ENCODE results near the gene RDH13. TPM values are rescaled to one million over a fixed set of nuclear protein-coding genes. Genes with fewer than 3 reads are reported as not detected.

Gene RDH13
- total and polyA plus RNA-seq, 10 of the 15 experiments (the other 5 are each of a cell fraction or from before 2014, with no cell fraction given) = 1.3 to 11.6 (median 8.9) TPM

GRCh38 chr19:55103190-55103589, 40.2 kb upstream of the RDH13 start:
- no peak overlapping the region for H3K4me3 ChIP-seq
- 100% methylated on average over 9 of the region's 9 CpGs for WGBS (ENCODE audit: insufficient coverage, insufficient replicate concordance, low lambda C conversion rate, missing lambda C conversion rate)
- H3K9me3 ChIP-seq (replicated peaks; ENCODE audit: control insufficient read depth, insufficient read depth, low read length) = no peaks in the 10 kb centered on the region; the same call in 2 of the 3 replicates
- DNase-seq (ENCODE audit: low read depth, low spot score) = no peak
- ChIA-PET CTCF (interaction anchor here (1.3 kb wide), 1 partner anchor 15 kb away, joined by 3 read pairs; no protein-coding TSS in a partner anchor), RAD21 (ENCODE audit: unreplicated experiment) (no interaction called here), SMC1A (ENCODE audit: uncharacterized antibody, unreplicated experiment) (no interaction called here), POLR2A (no interaction called here)
- in situ Hi-C loops (cut with MboI) (no loop called here), intact Hi-C loops (cut with micrococcal nuclease; ENCODE audit: unreplicated experiment) (no loop called here)
- no peaks in the 10 kb centered on the region for H3K27me3 ChIP-seq (replicated peaks in 1 of 2; ENCODE audit: control insufficient read depth in 2 of 2, insufficient read depth in 2 of 2, low read length in 1 of 2)
- H3K4me1 ChIP-seq (ENCODE audit: control insufficient read depth, insufficient read depth, low read length) = no peaks in the 10 kb centered on the region
- no peaks in the 10 kb centered on the region for H4K20me1 ChIP-seq (ENCODE audit: control insufficient read depth, insufficient read depth)
- peaks cover 0 to 6% of the 10 kb centered on the region in 2 experiments; a peak in 1 of 4 replicates for H3K36me3 ChIP-seq (ENCODE audit: control insufficient read depth in 2 of 2, insufficient read depth in 2 of 2, low read length in 1 of 2)
- TF ChIP-seq NR2F1 (conservative IDR thresholded peaks at IDR 0.05) (no peak), PML (IDR thresholded peaks at IDR 0.05; ENCODE audit: low read length) (no peak), RAD21 (IDR thresholded peaks at IDR 0.05; ENCODE audit: insufficient read depth, low read depth, low read length) (no peak)
- no TSS peak for BruUV-seq (replicated peaks)
- no peak overlapping the region for H2AFZ ChIP-seq (ENCODE audit: control insufficient read depth, low read depth, low read length)
- no peak overlapping the region for H3K4me2 ChIP-seq (ENCODE audit: control insufficient read depth, insufficient read depth)
- H3K9ac ChIP-seq (ENCODE audit: control insufficient read depth, insufficient read depth, low read length) = no peak overlapping the region
- no peak for ATAC-seq
- no peaks in the 10 kb centered on the region for H3K79me2 ChIP-seq (ENCODE audit: control insufficient read depth, insufficient read depth, low read length)
- no peak overlapping the region for H3K27ac ChIP-seq (ENCODE audit: control insufficient read depth, insufficient read depth)
- no peak for FAIRE-seq

DNA sequence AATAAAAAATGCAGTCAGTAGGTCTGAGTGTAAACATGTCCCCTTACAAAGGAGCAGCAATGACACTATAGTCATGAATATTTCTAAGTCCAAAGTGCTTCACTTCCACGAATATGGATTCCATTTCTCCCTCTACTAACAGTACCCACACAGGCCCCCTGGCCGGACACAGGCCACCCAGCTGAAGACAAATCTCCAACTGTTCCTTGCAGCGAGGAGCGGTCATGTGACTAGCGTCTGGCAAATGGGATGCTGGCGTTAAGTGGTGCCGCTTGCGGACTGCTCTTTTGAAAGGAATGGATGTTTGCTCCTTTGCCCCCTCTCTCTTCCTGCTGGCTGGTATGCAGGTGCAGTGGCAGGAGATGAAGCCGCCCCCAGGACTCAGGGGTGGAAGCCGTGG, 38.3 kb upstream of the RDH13 start:
- Histone ChIP-seq H3K4me2 (ENCODE audit: control insufficient read depth, insufficient read depth) (no peak overlapping the region), H3K9me3 (replicated peaks; ENCODE audit: control insufficient read depth, insufficient read depth, low read length) (no peaks in the 10 kb centered on the region; the same call in 2 of the 3 replicates), H3K9ac (ENCODE audit: control insufficient read depth, insufficient read depth, low read length) (no peak overlapping the region), H3K4me3 (no peak overlapping the region), H2AFZ (ENCODE audit: control insufficient read depth, low read depth, low read length) (no peak overlapping the region), H3K79me2 (ENCODE audit: control insufficient read depth, insufficient read depth, low read length) (no peaks in the 10 kb centered on the region), H3K27me3 (replicated peaks in 1 of 2; ENCODE audit: control insufficient read depth in 2 of 2, insufficient read depth in 2 of 2, low read length in 1 of 2) (no peaks in the 10 kb centered on the region), H4K20me1 (ENCODE audit: control insufficient read depth, insufficient read depth) (no peaks in the 10 kb centered on the region), H3K4me1 (ENCODE audit: control insufficient read depth, insufficient read depth, low read length) (no peaks in the 10 kb centered on the region), H3K36me3 (ENCODE audit: control insufficient read depth in 2 of 2, insufficient read depth in 2 of 2, low read length in 1 of 2) (peaks cover 0 to 6% of the 10 kb centered on the region in 2 experiments; a peak in 1 of 4 replicates), H3K27ac (ENCODE audit: control insufficient read depth, insufficient read depth) (no peak overlapping the region)
- in situ Hi-C loops (cut with MboI) (no loop called here), intact Hi-C loops (cut with micrococcal nuclease; ENCODE audit: unreplicated experiment) (no loop called here)
- POLR2A ChIA-PET = no interaction called here
- SMC1A ChIA-PET (ENCODE audit: uncharacterized antibody, unreplicated experiment) = no interaction called here
- 87% methylated on average over 10 of the region's 10 CpGs for WGBS (ENCODE audit: insufficient coverage, insufficient replicate concordance, low lambda C conversion rate, missing lambda C conversion rate)
- RAD21 ChIA-PET (ENCODE audit: unreplicated experiment) = no interaction called here
- BruUV-seq (replicated peaks) = no TSS peak
- ATAC-seq = no peak
- no peak for DNase-seq (ENCODE audit: low read depth, low spot score)
- CTCF ChIA-PET = interaction anchor here (1.0 kb wide), 1 partner anchor 13 kb away, joined by 3 read pairs; no protein-coding TSS in a partner anchor
- no peak for FAIRE-seq
- TF ChIP-seq SREBF2 (IDR thresholded peaks at IDR 0.05; ENCODE audit: low read length) (no peak), SMAD5 (IDR thresholded peaks at IDR 0.05; ENCODE audit: low read depth) (no peak), RAD51 (IDR thresholded peaks at IDR 0.05) (no peak), SIN3A (IDR thresholded peaks at IDR 0.05; ENCODE audit: low read depth, low read length) (no peak), EZH2 (IDR thresholded peaks at IDR 0.05; ENCODE audit: borderline replicate concordance, control insufficient read depth, low read depth, low read length) (no peak), ZBTB11 (CRISPR knock-in tag; IDR thresholded peaks at IDR 0.05) (no peak), CBX5 (IDR thresholded peaks at IDR 0.05; ENCODE audit: low read depth) (no peak), FOXK2 (IDR thresholded peaks at IDR 0.05) (no peak)
- TF ChIP-seq, protein P1, sequence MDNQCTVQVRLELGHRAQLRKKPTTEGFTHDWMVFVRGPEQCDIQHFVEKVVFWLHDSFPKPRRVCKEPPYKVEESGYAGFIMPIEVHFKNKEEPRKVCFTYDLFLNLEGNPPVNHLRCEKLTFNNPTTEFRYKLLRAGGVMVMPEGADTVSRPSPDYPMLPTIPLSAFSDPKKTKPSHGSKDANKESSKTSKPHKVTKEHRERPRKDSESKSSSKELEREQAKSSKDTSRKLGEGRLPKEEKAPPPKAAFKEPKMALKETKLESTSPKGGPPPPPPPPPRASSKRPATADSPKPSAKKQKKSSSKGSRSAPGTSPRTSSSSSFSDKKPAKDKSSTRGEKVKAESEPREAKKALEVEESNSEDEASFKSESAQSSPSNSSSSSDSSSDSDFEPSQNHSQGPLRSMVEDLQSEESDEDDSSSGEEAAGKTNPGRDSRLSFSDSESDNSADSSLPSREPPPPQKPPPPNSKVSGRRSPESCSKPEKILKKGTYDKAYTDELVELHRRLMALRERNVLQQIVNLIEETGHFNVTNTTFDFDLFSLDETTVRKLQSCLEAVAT (IDR thresholded peaks at IDR 0.05) = no peak
- TF ChIP-seq, protein P2, sequence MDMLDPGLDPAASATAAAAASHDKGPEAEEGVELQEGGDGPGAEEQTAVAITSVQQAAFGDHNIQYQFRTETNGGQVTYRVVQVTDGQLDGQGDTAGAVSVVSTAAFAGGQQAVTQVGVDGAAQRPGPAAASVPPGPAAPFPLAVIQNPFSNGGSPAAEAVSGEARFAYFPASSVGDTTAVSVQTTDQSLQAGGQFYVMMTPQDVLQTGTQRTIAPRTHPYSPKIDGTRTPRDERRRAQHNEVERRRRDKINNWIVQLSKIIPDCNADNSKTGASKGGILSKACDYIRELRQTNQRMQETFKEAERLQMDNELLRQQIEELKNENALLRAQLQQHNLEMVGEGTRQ (IDR thresholded peaks at IDR 0.05; ENCODE audit: borderline replicate concordance, low read depth, low read length) = no peak

Data from GM12878 (cell line).